IPS-NIHi7 (cell line): Measurements from ENCODE around the gene MUC3A.

Experiments
- DNase-seq: peaks from one replicate; pipeline ENCODE4 v3.0.0; 2012; ENCODE audit warnings: mixed read lengths; ENCODE audit errors: extremely low spot score

MUC3A gene

GRCh38 chr7:100946766-100947365 lies 2.5 kb upstream of the MUC3A start:
- peak; percentile 8 for DNase-seq

- DNase-seq = no peak
Observed at GRCh38 chr7:100947792-100948191, 1.5 kb upstream of the MUC3A start.

GRCh38 chr7:100949933-100950443 lies 654 bp downstream of the MUC3A start:
- peak; percentile 40 for DNase-seq

- DNase-seq = peak; percentile 97
Observed at GRCh38 chr7:100951172-100951571, 1.8 kb downstream of the MUC3A start.

GRCh38 chr7:100951888-100952560 lies 2.7 kb downstream of the MUC3A start:
- peak; percentile 38 for DNase-seq

GRCh38 chr7:100952641-100953040 lies 3.3 kb downstream of the MUC3A start:
- DNase-seq = peak; percentile 3

GRCh38 chr7:100957832-100958421 lies 8.6 kb downstream of the MUC3A start:
- peak; percentile 58 for DNase-seq

GRCh38 chr7:100959894-100960293 lies 10.6 kb downstream of the MUC3A start:
- no peak for DNase-seq

GRCh38 chr7:100962537-100962936 lies 13.2 kb downstream of the MUC3A start:
- DNase-seq = no peak

GRCh38 chr7:100963386-100963785 lies 14.1 kb downstream of the MUC3A start:
- no peak for DNase-seq

GRCh38 chr7:100963874-100964273 lies 14.5 kb downstream of the MUC3A start:
- DNase-seq = no peak

- peak; percentile 52 for DNase-seq
Observed at GRCh38 chr7:100964630-100965029, 15.3 kb downstream of the MUC3A start.

GRCh38 chr7:100965045-100965722 lies 15.8 kb downstream of the MUC3A start:
- peak; percentile 73 for DNase-seq

- DNase-seq = peak; percentile 100
Observed at GRCh38 chr7:100965723-100966541, 16.6 kb downstream of the MUC3A start.

- DNase-seq = peak; percentile 60
Observed at GRCh38 chr7:100966542-100967291, 17.4 kb downstream of the MUC3A start.

GRCh38 chr7:100967292-100967863 lies 18.0 kb downstream of the MUC3A start:
- peak; percentile 44 for DNase-seq

GRCh38 chr7:100968031-100968430 lies 18.7 kb downstream of the MUC3A start:
- peak; percentile 35 for DNase-seq

GRCh38 chr7:100968650-100969049 lies 19.3 kb downstream of the MUC3A start:
- no peak for DNase-seq

- no peak for DNase-seq
Observed at GRCh38 chr7:100969066-100969615, 19.8 kb downstream of the MUC3A start, which contains the start of gene MUC12. TSS of gene MUC12 (plus strand) at chr7:100969565. CDS start at chr7:100969623, 58 bp downstream.
